Neural crest cell (in vitro differentiated cells): ENCODE measurements around the gene CCL3. TPM values are rescaled to one million over a fixed set of nuclear protein-coding genes. Genes with fewer than 3 reads are reported as not detected.
"Not testable (repeated sequence)": the region's sequence is repeated elsewhere in the genome, so short reads cannot be mapped to it uniquely, and the experiment has no call there.

Source experiments
- DNase-seq: peaks from one replicate; pipeline ENCODE4 v3.0.0; 2021; ENCODE audit warnings: low read depth, mixed read lengths, low spot score
- H3K27ac Mint-ChIP-seq: one replicate; pipeline ENCODE4 v1.8.0; 2021; ENCODE audit warnings: mild to moderate bottlenecking, mixed read lengths; ENCODE audit not compliant: unreplicated experiment
- H3K27me3 Mint-ChIP-seq: 2 replicates; pipeline ENCODE4 v1.8.0; 2021; ENCODE audit warnings: low read depth, mild to moderate bottlenecking, mixed read lengths
- H3K36me3 Mint-ChIP-seq: 2 replicates; pipeline ENCODE4 v1.8.0; 2021; ENCODE audit warnings: low read depth, mild to moderate bottlenecking, mixed read lengths
- H3K4me1 Mint-ChIP-seq: 2 replicates; pipeline ENCODE4 v1.8.0; 2021; ENCODE audit warnings: mixed read lengths
- H3K4me3 Mint-ChIP-seq: one replicate; pipeline ENCODE4 v1.8.0; 2021; ENCODE audit warnings: mild to moderate bottlenecking, mixed read lengths
- H3K9me3 Mint-ChIP-seq: 2 replicates; pipeline ENCODE4 v1.8.0; 2021; ENCODE audit warnings: mixed read lengths
- CTCF ChIP-seq: fragments of 200-600 bp; sonication (generic); conservative IDR thresholded peaks from 2 replicates; pipeline ENCODE4 v1.5.0; 2021; ENCODE audit warnings: antibody characterized with exemption, mild to moderate bottlenecking
- total RNA-seq: library from RNA; stranded (reverse); gene quantifications from 2 replicates; pipeline ENCODE4 v1.2.1, GENCODE V29; 2021

Gene CCL3
- total RNA-seq, 1 donor from 2014 or later, result not detected

- Mint-ChIP-seq H3K27ac (no peak overlapping the region), H3K27me3 (peaks cover 2% of the 10 kb centered on the region), H3K4me1 (peaks cover 3% of the 10 kb centered on the region), H3K9me3 (peaks cover 3% of the 10 kb centered on the region), H3K36me3 (no peaks in the 10 kb centered on the region), H3K4me3 (no peak overlapping the region)
- DNase-seq, result no peak
- TF ChIP-seq CTCF, result no peak
Measured at GRCh38 chr17:36127911-36128310, 38.0 kb upstream of the CCL3 start.

- peaks cover 2% of the 10 kb centered on the region for H3K27me3 Mint-ChIP-seq
- H3K27ac Mint-ChIP-seq, result no peak overlapping the region
- no peak overlapping the region for H3K4me3 Mint-ChIP-seq
- peaks cover 3% of the 10 kb centered on the region for H3K9me3 Mint-ChIP-seq
- no peak for TF ChIP-seq CTCF
- no peaks in the 10 kb centered on the region for H3K36me3 Mint-ChIP-seq
- no peak for DNase-seq
- peaks cover 3% of the 10 kb centered on the region for H3K4me1 Mint-ChIP-seq
Measured at GRCh38 chr17:36127199-36127893, 37.4 kb upstream of the CCL3 start.

GRCh38 chr17:36124879-36125824 lies 35.2 kb upstream of the CCL3 start:
- Mint-ChIP-seq H3K4me1 (no peaks in the 10 kb centered on the region), H3K36me3 (no peaks in the 10 kb centered on the region), H3K27me3 (peaks cover 6% of the 10 kb centered on the region), H3K27ac (no peak overlapping the region), H3K9me3 (peaks cover 3% of the 10 kb centered on the region), H3K4me3 (no peak overlapping the region)
- no peak for DNase-seq
- peak; percentile 20 for TF ChIP-seq CTCF

DNA sequence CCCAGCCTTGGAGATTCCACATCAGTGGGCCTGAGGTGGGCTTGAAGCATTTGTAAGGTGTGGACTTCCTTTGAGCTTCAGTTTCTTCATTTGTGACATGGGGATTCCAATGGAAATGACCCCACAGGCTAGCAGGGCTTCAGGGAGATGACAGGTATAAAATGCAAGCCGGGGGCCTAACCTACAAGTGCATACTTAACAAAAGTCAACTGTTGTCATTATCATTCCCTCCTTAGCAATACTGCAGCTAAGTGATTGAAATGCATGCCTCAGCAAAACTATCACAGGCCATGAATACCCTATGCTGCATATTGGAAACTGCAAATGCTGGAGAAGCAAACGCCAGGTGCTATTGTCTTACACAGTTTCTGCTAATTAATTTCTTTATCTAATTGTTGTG lies 33.5 kb upstream of the CCL3 start:
- no peaks in the 10 kb centered on the region for H3K36me3 Mint-ChIP-seq
- H3K4me3 Mint-ChIP-seq, result no peak overlapping the region
- H3K27ac Mint-ChIP-seq, result no peak overlapping the region
- no peak for TF ChIP-seq CTCF
- H3K27me3 Mint-ChIP-seq, result peaks cover 6% of the 10 kb centered on the region
- no peaks in the 10 kb centered on the region for H3K4me1 Mint-ChIP-seq
- peaks cover 3% of the 10 kb centered on the region for H3K9me3 Mint-ChIP-seq
- no peak for DNase-seq

DNA sequence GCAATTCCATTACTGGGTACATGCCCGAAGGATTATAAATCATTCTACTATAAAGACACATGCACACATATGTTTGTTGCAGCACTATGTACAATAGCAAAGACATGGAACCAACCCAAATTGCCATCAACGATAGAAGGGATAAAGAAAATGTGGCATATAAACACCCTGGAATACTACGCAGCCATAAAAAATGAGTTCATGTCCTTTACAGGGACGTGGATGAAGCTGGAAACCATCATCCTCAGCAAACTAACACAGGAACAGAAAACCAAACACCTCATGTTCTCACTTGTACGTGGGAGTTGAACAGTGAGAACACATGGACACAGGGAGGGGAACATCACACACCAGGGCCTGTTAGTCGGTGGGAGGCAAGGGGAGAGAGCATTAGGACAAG lies 31.2 kb upstream of the CCL3 start:
- H3K36me3 Mint-ChIP-seq, H3K4me1 Mint-ChIP-seq, H3K27ac Mint-ChIP-seq, DNase-seq, H3K4me3 Mint-ChIP-seq, H3K27me3 Mint-ChIP-seq, H3K9me3 Mint-ChIP-seq: not testable (repeated sequence)

DNA sequence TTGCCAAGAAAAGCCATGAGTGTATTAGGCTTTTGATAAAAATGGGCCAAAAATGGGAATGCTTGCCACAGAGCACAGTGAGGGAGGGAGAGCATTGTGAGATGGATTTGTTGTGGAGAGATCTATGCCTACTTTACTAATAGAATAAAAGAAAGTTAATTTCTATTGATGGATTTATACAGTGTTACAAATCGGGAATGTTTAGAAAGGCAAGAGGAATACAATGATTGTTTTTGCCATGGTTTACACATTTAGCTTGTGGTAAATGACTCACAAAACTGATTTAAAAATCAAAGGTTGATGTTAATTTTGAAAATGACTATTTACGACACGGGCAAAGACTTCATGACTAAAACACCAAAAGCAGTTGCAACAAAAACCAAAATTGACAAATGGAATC lies 30.3 kb upstream of the CCL3 start:
- no peaks in the 10 kb centered on the region for H3K4me1 Mint-ChIP-seq
- no peaks in the 10 kb centered on the region for H3K36me3 Mint-ChIP-seq
- DNase-seq, result no peak
- peaks cover 3% of the 10 kb centered on the region for H3K27me3 Mint-ChIP-seq
- no peak overlapping the region for H3K4me3 Mint-ChIP-seq
- no peak overlapping the region for H3K27ac Mint-ChIP-seq
- no peak for TF ChIP-seq CTCF
- H3K9me3 Mint-ChIP-seq, result no peaks in the 10 kb centered on the region
